Endodermal cell (in vitro differentiated cells): ENCODE measurements around the gene LPP. TPM values are rescaled to one million over a fixed set of nuclear protein-coding genes. Genes with fewer than 3 reads are reported as not detected.
A peak's percentile ranks its signal among the peaks of the same experiment; 100 is the strongest.

Experiments used
- DNase-seq: peaks from one replicate; pipeline ENCODE4 v3.0.0-alpha.2; 2017
- H3K27ac ChIP-seq: 2 replicates; pipeline ENCODE4 v1.5.1; 2013; ENCODE audit warnings: mild to moderate bottlenecking, low read depth, low read length, moderate library complexity
- H3K27me3 ChIP-seq: 2 replicates; pipeline ENCODE4 v1.6.1; 2013; ENCODE audit warnings: mild to moderate bottlenecking, low read length, moderate library complexity; ENCODE audit not compliant: insufficient read depth, control insufficient read depth, poor library complexity, severe bottlenecking
- H3K36me3 ChIP-seq: 2 replicates; pipeline ENCODE4 v1.7.0; 2013; ENCODE audit warnings: mild to moderate bottlenecking, low read length, moderate library complexity; ENCODE audit not compliant: control insufficient read depth, insufficient read depth
- H3K4me1 ChIP-seq: one replicate; pipeline ENCODE4 v1.7.0; 2013; ENCODE audit warnings: low read length; ENCODE audit not compliant: control insufficient read depth, insufficient read depth
- H3K4me3 ChIP-seq: 2 replicates; pipeline ENCODE4 v1.5.1; 2013; ENCODE audit warnings: mild to moderate bottlenecking, low read length, moderate library complexity
- H3K9ac ChIP-seq: 2 replicates; pipeline ENCODE4 v1.6.1; 2013; ENCODE audit warnings: mild to moderate bottlenecking, low read length, moderate library complexity; ENCODE audit not compliant: poor library complexity, severe bottlenecking; ENCODE audit errors: extremely low read depth
- H3K9me3 ChIP-seq: 2 replicates; pipeline ENCODE4 v1.6.1; 2013; ENCODE audit warnings: mild to moderate bottlenecking, low read length, moderate library complexity; ENCODE audit not compliant: control insufficient read depth
- H3K27ac Mint-ChIP-seq: 2 replicates; pipeline ENCODE4 v1.8.0; 2020; ENCODE audit warnings: mixed read lengths
- H3K27me3 Mint-ChIP-seq: 2 replicates; pipeline ENCODE4 v1.8.0; 2021; ENCODE audit warnings: mild to moderate bottlenecking, mixed read lengths; ENCODE audit not compliant: insufficient read depth
- H3K36me3 Mint-ChIP-seq: 2 replicates; pipeline ENCODE4 v1.8.0; 2020; ENCODE audit warnings: low read depth, mixed read lengths
- H3K4me1 Mint-ChIP-seq: 2 replicates; pipeline ENCODE4 v1.8.0; 2020; ENCODE audit warnings: mixed read lengths
- H3K4me3 Mint-ChIP-seq: 2 replicates; pipeline ENCODE4 v1.8.0; 2020; ENCODE audit warnings: mild to moderate bottlenecking, moderate library complexity, mixed read lengths
- H3K9me3 Mint-ChIP-seq: 2 replicates; pipeline ENCODE4 v1.8.0; 2020; ENCODE audit warnings: mild to moderate bottlenecking, mixed read lengths
- CTCF ChIP-seq: fragments of 200-600 bp; sonication (generic); conservative IDR thresholded peaks from 2 replicates; pipeline ENCODE4 v1.5.0; 2021; ENCODE audit warnings: antibody characterized with exemption, mild to moderate bottlenecking
- WGBS, 2 experiments: methylation state at CpG; one replicate each; pipeline versions ENCODE4 v1.1.5 to v1.1.7; 2013; ENCODE audit warnings: missing lambda C conversion rate in 2 of 2, mixed read lengths in 1 of 2; ENCODE audit not compliant: insufficient coverage in 1 of 2, insufficient read length in 1 of 2; 5-methylcytosine and 5-hydroxymethylcytosine counted together
- total RNA-seq, 2 donors: library from RNA; stranded (reverse); fragmentation: NEBNext Ultra II Directional in 1 of 2; extraction: Animal tissue kit (Norgen Biotek cat#: 25700) in 1 of 2; gene quantifications; 2 replicates in 1 of 2; 3 replicates in 1 of 2; pipeline ENCODE4 v1.2.1, GENCODE V29; 2021

Gene LPP
- total RNA-seq, 2 donors from 2014 or later = 78.0 to 105 TPM

GRCh38 chr3:188106887-188107830, 46.8 kb upstream of the LPP start:
- no peaks in the 10 kb centered on the region for H3K36me3 Mint-ChIP-seq
- no peak for TF ChIP-seq CTCF
- Histone ChIP-seq H3K9ac (no peak overlapping the region), H3K4me3 (no peak overlapping the region), H3K36me3 (no peaks in the 10 kb centered on the region), H3K9me3 (peaks cover 8% of the 10 kb centered on the region), H3K27ac (peak overlapping the region; percentile 2), H3K27me3 (peaks cover 59% of the 10 kb centered on the region), H3K4me1 (no peaks in the 10 kb centered on the region)
- peaks cover 2% of the 10 kb centered on the region for H3K4me1 Mint-ChIP-seq
- H3K4me3 Mint-ChIP-seq = no peak overlapping the region
- H3K27me3 Mint-ChIP-seq = peaks cover 65% of the 10 kb centered on the region
- peak; percentile 70 for DNase-seq
- peaks cover 4% of the 10 kb centered on the region for H3K9me3 Mint-ChIP-seq
- WGBS, 2 experiments = 67 to 72% methylated on average over 7 to 15 of the region's 15 CpGs
- H3K27ac Mint-ChIP-seq = no peak overlapping the region

GRCh38 chr3:188108703-188109412, 45.1 kb upstream of the LPP start:
- Histone ChIP-seq H3K27ac (no peak overlapping the region), H3K36me3 (no peaks in the 10 kb centered on the region), H3K9me3 (peaks cover 14% of the 10 kb centered on the region), H3K4me3 (no peak overlapping the region), H3K9ac (no peak overlapping the region), H3K4me1 (no peaks in the 10 kb centered on the region), H3K27me3 (peaks cover 76% of the 10 kb centered on the region)
- Mint-ChIP-seq H3K4me1 (peaks cover 2% of the 10 kb centered on the region), H3K27ac (no peak overlapping the region), H3K9me3 (peaks cover 4% of the 10 kb centered on the region), H3K4me3 (no peak overlapping the region), H3K36me3 (no peaks in the 10 kb centered on the region), H3K27me3 (peaks cover 79% of the 10 kb centered on the region)
- WGBS, 2 experiments = 93 to 100% methylated on average over 4 of the region's 4 CpGs
- DNase-seq = no peak
- TF ChIP-seq CTCF = no peak

- Histone ChIP-seq H3K27ac (no peak overlapping the region), H3K36me3 (no peaks in the 10 kb centered on the region), H3K9me3 (peaks cover 14% of the 10 kb centered on the region), H3K4me1 (no peaks in the 10 kb centered on the region), H3K27me3 (peaks cover 87% of the 10 kb centered on the region), H3K4me3 (no peak overlapping the region), H3K9ac (no peak overlapping the region)
- DNase-seq = peak; percentile 68
- Mint-ChIP-seq H3K27ac (no peak overlapping the region), H3K9me3 (peaks cover 4% of the 10 kb centered on the region), H3K4me1 (peaks cover 2% of the 10 kb centered on the region), H3K27me3 (peaks cover 88% of the 10 kb centered on the region), H3K36me3 (no peaks in the 10 kb centered on the region), H3K4me3 (no peak overlapping the region)
- 31 to 88% methylated on average over 1 to 2 of the region's 2 CpGs for WGBS, 2 experiments
- no peak for TF ChIP-seq CTCF
These were observed 42.9 kb upstream of the LPP start for GRCh38 chr3:188111002-188111584.
